B cell (primary cell): ENCODE measurements around the gene PGBD2.

Experiments
- EZH2 ChIP-seq: IDR thresholded peaks from 2 replicates; pipeline ENCODE4 v1.6.1; 2012; ENCODE audit warnings: borderline replicate concordance, low read depth, mild to moderate bottlenecking, moderate library complexity, low read length; ENCODE audit not compliant: insufficient read depth, poor library complexity, severe bottlenecking
- TF ChIP-seq, protein P1 (sequence below): fragments of 200-600 bp; IDR thresholded peaks from one replicate; pipeline ENCODE4 v1.8.0; 2022; ENCODE audit warnings: antibody characterized with exemption, mild to moderate bottlenecking

DNA sequence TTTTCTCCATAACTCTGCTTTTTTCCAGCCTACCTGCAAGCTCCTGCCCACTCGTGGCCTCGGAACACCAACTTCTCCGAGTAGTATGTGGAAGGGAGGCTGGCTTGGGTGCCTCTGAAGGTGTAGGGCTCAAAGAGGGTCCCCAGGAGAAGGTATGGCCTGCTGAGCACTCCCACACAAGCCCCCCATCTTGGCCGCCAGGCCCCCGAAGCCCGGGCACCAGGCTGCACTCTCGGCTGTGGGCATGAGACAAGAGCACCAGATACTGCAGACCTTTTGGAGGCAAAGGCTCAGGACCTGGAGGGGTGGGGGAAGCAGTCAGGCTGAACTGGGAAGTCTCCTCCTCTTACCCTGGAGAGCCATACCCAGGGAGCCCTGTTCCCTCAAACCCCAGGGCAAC is 48.8 kb upstream of the PGBD2 start:
- TF ChIP-seq, protein P1, sequence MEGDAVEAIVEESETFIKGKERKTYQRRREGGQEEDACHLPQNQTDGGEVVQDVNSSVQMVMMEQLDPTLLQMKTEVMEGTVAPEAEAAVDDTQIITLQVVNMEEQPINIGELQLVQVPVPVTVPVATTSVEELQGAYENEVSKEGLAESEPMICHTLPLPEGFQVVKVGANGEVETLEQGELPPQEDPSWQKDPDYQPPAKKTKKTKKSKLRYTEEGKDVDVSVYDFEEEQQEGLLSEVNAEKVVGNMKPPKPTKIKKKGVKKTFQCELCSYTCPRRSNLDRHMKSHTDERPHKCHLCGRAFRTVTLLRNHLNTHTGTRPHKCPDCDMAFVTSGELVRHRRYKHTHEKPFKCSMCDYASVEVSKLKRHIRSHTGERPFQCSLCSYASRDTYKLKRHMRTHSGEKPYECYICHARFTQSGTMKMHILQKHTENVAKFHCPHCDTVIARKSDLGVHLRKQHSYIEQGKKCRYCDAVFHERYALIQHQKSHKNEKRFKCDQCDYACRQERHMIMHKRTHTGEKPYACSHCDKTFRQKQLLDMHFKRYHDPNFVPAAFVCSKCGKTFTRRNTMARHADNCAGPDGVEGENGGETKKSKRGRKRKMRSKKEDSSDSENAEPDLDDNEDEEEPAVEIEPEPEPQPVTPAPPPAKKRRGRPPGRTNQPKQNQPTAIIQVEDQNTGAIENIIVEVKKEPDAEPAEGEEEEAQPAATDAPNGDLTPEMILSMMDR = no peak
- no peak for TF ChIP-seq EZH2
